GM18505 (cell line): ENCODE measurements around the gene CACNA2D3.

Experiments
- ATAC-seq: cut with Tn5 transposase; IDR thresholded peaks from one replicate; pipeline ENCODE4 v1.9.1; 2021; ENCODE audit not compliant: unreplicated experiment
- POLR2A ChIP-seq: IDR thresholded peaks from 4 replicates; pipeline ENCODE4 v1.6.1; 2011; ENCODE audit warnings: borderline replicate concordance; ENCODE audit not compliant: insufficient read depth, insufficient read length; ENCODE audit errors: extremely low read depth

Gene CACNA2D3

GRCh38 chr3:54138937-54139547, 16.7 kb downstream of the CACNA2D3 start:
- no peak for TF ChIP-seq POLR2A
- ATAC-seq = no peak

GRCh38 chr3:54139630-54140029, 17.3 kb downstream of the CACNA2D3 start:
- no peak for ATAC-seq
- no peak for TF ChIP-seq POLR2A

GRCh38 chr3:54144284-54144683, 21.9 kb downstream of the CACNA2D3 start:
- ATAC-seq = no peak
- no peak for TF ChIP-seq POLR2A

- ATAC-seq = no peak
- no peak for TF ChIP-seq POLR2A
Observed at GRCh38 chr3:54146506-54147239, 24.3 kb downstream of the CACNA2D3 start.

GRCh38 chr3:54150864-54151467, 28.6 kb downstream of the CACNA2D3 start:
- ATAC-seq = no peak
- TF ChIP-seq POLR2A = no peak

GRCh38 chr3:54153477-54153876, 31.1 kb downstream of the CACNA2D3 start:
- TF ChIP-seq POLR2A = no peak
- no peak for ATAC-seq

GRCh38 chr3:54157860-54158259, 35.5 kb downstream of the CACNA2D3 start:
- TF ChIP-seq POLR2A = no peak

GRCh38 chr3:54159917-54160316, 37.6 kb downstream of the CACNA2D3 start:
- no peak for ATAC-seq
- TF ChIP-seq POLR2A = no peak

More at GRCh38 chr3:54157860-54158259, 35.5 kb downstream of the CACNA2D3 start:
- no peak for ATAC-seq

- TF ChIP-seq POLR2A = no peak
- ATAC-seq = no peak
Observed at GRCh38 chr3:54163441-54163840, 41.1 kb downstream of the CACNA2D3 start.

- no peak for TF ChIP-seq POLR2A
- no peak for ATAC-seq
Observed at GRCh38 chr3:54164192-54164975, 42.0 kb downstream of the CACNA2D3 start.

- no peak for ATAC-seq
- TF ChIP-seq POLR2A = no peak
Observed at GRCh38 chr3:54165865-54166264, 43.5 kb downstream of the CACNA2D3 start.

GRCh38 chr3:54167999-54168398, 45.6 kb downstream of the CACNA2D3 start:
- no peak for ATAC-seq
- no peak for TF ChIP-seq POLR2A

GRCh38 chr3:54168451-54168850, 46.1 kb downstream of the CACNA2D3 start:
- no peak for ATAC-seq
- no peak for TF ChIP-seq POLR2A
